ENCODE measurements around the gene TMEM233. TPM values are rescaled to one million over a fixed set of nuclear protein-coding genes. Genes with fewer than 3 reads are reported as not detected.

TMEM233 gene
- total RNA-seq, 4 donors from 2014 or later: 25.2 to 89.1 (median 57.8) TPM

DNA sequence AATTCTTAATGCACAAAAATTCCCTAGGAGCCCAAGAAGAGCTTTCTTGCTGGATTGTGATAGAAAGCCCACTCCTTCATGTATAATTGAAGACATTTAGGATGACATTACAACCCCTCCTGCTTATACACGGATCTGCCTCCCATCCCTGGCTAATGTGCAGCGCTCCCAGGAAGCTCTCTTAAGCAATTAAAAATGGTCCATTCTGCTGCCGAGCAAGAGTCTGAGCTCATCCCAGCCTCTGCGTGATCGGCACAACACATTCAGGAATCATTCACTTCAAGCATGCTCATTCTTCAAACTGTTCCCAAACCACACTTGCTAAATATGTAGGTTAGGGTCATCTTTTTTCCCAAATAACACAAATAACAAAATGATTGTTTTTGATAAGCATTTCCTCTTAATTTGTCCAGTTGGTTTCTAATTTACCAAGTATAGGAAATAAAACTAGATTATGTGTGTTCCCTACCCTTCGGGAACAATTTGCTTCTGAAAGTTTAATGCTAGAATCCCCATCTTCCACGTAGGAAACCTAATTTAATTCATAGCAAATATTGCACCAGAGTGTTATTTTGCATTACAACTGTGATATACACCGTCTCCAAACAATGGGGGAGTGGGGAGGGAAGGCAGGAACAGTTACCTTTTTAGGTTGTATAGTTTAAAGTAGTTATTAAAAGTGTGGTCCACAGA, 17.3 kb upstream of the TMEM233 start:
- H3K27ac ChIP-seq: no peak overlapping the region
- in situ Hi-C loops (cut with MboI; ENCODE audit: low sequenced_read_pairs in 4 of 4): no loop called here
- DNase-seq: no peak
- ATAC-seq: no peak
- H3K9me3 ChIP-seq: no peaks in the 10 kb centered on the region
- TF ChIP-seq, protein P1, sequence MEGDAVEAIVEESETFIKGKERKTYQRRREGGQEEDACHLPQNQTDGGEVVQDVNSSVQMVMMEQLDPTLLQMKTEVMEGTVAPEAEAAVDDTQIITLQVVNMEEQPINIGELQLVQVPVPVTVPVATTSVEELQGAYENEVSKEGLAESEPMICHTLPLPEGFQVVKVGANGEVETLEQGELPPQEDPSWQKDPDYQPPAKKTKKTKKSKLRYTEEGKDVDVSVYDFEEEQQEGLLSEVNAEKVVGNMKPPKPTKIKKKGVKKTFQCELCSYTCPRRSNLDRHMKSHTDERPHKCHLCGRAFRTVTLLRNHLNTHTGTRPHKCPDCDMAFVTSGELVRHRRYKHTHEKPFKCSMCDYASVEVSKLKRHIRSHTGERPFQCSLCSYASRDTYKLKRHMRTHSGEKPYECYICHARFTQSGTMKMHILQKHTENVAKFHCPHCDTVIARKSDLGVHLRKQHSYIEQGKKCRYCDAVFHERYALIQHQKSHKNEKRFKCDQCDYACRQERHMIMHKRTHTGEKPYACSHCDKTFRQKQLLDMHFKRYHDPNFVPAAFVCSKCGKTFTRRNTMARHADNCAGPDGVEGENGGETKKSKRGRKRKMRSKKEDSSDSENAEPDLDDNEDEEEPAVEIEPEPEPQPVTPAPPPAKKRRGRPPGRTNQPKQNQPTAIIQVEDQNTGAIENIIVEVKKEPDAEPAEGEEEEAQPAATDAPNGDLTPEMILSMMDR (IDR thresholded peaks at IDR 0.05 in 4 of 5, conservative IDR thresholded peaks at IDR 0.05 in 1 of 5): no peak
- TF ChIP-seq POLR2A (IDR thresholded peaks at IDR 0.05): no peak
- intact Hi-C loops (cut with DNase I; ENCODE audit: low total_unique reads): no loop called here
- H3K36me3 ChIP-seq: no peaks in the 10 kb centered on the region
- no peaks in the 10 kb centered on the region for H3K27me3 ChIP-seq
- H3K4me1 ChIP-seq: peaks cover 0 to 5% of the 10 kb centered on the region in 2 donors
- no peak overlapping the region for H3K4me3 ChIP-seq

DNA sequence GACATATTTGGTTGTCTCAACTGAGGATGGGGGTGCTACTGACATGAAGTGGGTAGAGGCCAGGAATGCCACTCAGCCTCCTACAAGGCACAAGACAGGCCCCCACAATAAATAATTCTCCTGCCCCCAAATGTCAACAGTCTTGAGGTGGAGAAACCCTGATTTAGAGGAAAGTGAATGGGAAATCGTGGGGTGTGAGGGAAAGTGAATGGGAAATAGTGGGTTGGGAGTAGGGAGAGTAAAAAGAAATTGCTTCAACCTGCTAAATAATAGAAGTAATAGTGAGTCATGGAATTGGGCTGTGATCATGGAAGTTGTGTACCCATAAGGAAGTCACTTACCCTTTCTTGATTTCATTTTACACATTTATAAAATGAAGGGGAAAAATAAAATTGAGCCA, 16.7 kb upstream of the TMEM233 start:
- Histone ChIP-seq H3K27ac (no peak overlapping the region), H3K9me3 (no peaks in the 10 kb centered on the region), H3K4me1 (peaks cover 0 to 5% of the 10 kb centered on the region in 2 donors), H3K36me3 (no peaks in the 10 kb centered on the region), H3K4me3 (no peak overlapping the region), H3K27me3 (no peaks in the 10 kb centered on the region)
- in situ Hi-C loops (cut with MboI; ENCODE audit: low sequenced_read_pairs in 4 of 4): no loop called here
- no peak for TF ChIP-seq POLR2A (IDR thresholded peaks at IDR 0.05)
- TF ChIP-seq, protein P1 (IDR thresholded peaks at IDR 0.05 in 4 of 5, conservative IDR thresholded peaks at IDR 0.05 in 1 of 5): no peak
- intact Hi-C loops (cut with DNase I; ENCODE audit: low total_unique reads): no loop called here
- DNase-seq: no peak
- ATAC-seq: no peak

DNA sequence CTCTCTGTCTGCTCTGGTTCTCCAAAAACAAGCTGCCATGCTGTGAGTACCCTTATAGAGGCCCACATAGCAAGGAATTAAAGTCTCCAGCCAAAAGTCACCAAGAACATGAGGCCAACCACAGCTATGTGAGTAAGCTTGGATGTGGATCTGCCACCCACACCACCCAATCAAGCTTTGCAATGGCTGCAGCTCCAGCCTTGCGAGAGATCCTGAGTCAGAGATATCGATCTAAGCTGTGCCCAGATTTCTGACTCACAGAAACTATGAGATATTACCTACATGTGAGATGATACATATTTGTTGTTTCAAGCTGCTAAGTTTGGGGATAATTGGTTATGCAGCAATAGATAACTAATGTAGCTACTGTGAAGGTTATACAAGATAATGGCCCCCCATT, 15.5 kb upstream of the TMEM233 start:
- no peak overlapping the region for H3K27ac ChIP-seq
- TF ChIP-seq, protein P1 (IDR thresholded peaks at IDR 0.05 in 4 of 5, conservative IDR thresholded peaks at IDR 0.05 in 1 of 5): no peak
- no peaks in the 10 kb centered on the region for H3K9me3 ChIP-seq
- intact Hi-C loops (cut with DNase I; ENCODE audit: low total_unique reads): no loop called here
- ATAC-seq (no peak), DNase-seq (no peak)
- H3K36me3 ChIP-seq: no peaks in the 10 kb centered on the region
- in situ Hi-C loops (cut with MboI; ENCODE audit: low sequenced_read_pairs in 4 of 4): no loop called here
- no peak overlapping the region for H3K4me3 ChIP-seq
- no peaks in the 10 kb centered on the region for H3K27me3 ChIP-seq
- peaks cover 0 to 5% of the 10 kb centered on the region in 2 donors for H3K4me1 ChIP-seq

DNA sequence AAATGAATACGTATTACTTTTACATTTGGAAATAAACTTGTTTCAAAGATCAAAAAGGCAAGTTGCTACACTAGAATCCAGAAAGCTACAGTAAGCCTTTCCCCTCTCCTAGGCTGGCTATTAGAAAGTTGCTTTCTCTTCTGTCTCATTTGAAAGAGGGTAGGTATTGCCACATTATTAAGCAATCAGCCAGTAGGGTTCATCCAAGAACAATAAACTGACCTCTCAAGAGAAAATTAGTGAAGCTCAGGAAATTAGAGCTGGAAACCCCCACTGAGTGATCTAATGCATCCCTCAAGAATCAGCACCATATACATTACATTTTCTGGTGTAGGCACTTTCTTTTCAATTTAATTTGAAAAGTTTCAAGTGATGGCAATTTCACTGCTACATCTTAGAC, 4.5 kb upstream of the TMEM233 start:
- no peaks in the 10 kb centered on the region for H3K27me3 ChIP-seq
- peak overlapping the region in 3 of 4 donors; percentile 35 to 47 (median 45) for H3K27ac ChIP-seq
- H3K4me3 ChIP-seq: no peak overlapping the region
- DNase-seq (no peak), ATAC-seq (peak; percentile 23 to 65)
- TF ChIP-seq, protein P1 (IDR thresholded peaks at IDR 0.05 in 4 of 5, conservative IDR thresholded peaks at IDR 0.05 in 1 of 5): no peak
- no peak for TF ChIP-seq POLR2A (IDR thresholded peaks at IDR 0.05)
- peaks cover 9 to 33% of the 10 kb centered on the region in 2 donors for H3K4me1 ChIP-seq
- H3K36me3 ChIP-seq: no peaks in the 10 kb centered on the region
- no peaks in the 10 kb centered on the region for H3K9me3 ChIP-seq
- intact Hi-C loops (cut with DNase I; ENCODE audit: low total_unique reads) (no loop called here), in situ Hi-C loops (cut with MboI; ENCODE audit: low sequenced_read_pairs in 4 of 4) (no loop called here)

All from gastrocnemius medialis (tissue), 4 donors.